SH-SY5Y (cell line): ENCODE results near the gene ZRSR2.

ENCODE experiments used
- GATA2 ChIP-seq: IDR thresholded peaks from 2 replicates; pipeline ENCODE4 v1.6.1; 2011; ENCODE audit warnings: mild to moderate bottlenecking, low read depth, low read length
- GATA3 ChIP-seq: IDR thresholded peaks from 2 replicates; pipeline ENCODE4 v1.6.1; 2011; ENCODE audit warnings: low read depth, mild to moderate bottlenecking, low read length, moderate library complexity

The ZRSR2 gene

GRCh38 chrX:15855568-15856221, 65.4 kb downstream of the ZRSR2 start:
- TF ChIP-seq GATA2 (no peak), GATA3 (no peak)

GRCh38 chrX:15856222-15856587, 65.9 kb downstream of the ZRSR2 start:
- TF ChIP-seq GATA3 (no peak), GATA2 (no peak)

GRCh38 chrX:15856636-15857035, 66.4 kb downstream of the ZRSR2 start:
- no peak for TF ChIP-seq GATA3
- no peak for TF ChIP-seq GATA2

- TF ChIP-seq GATA3 (no peak), GATA2 (no peak)
Observed at GRCh38 chrX:15858051-15858450, 67.8 kb downstream of the ZRSR2 start.

- no peak for TF ChIP-seq GATA3
- no peak for TF ChIP-seq GATA2
Observed at GRCh38 chrX:15860921-15861320, 70.6 kb downstream of the ZRSR2 start.

GRCh38 chrX:15864023-15864422, 73.7 kb downstream of the ZRSR2 start:
- no peak for TF ChIP-seq GATA3
- TF ChIP-seq GATA2: no peak

- TF ChIP-seq GATA3: no peak
- TF ChIP-seq GATA2: no peak
Observed at GRCh38 chrX:15864629-15865028, 74.3 kb downstream of the ZRSR2 start.

GRCh38 chrX:15866147-15866546, 75.9 kb downstream of the ZRSR2 start:
- TF ChIP-seq GATA3: no peak
- no peak for TF ChIP-seq GATA2

- TF ChIP-seq GATA2 (no peak), GATA3 (no peak)
Observed at GRCh38 chrX:15869695-15870094, 79.4 kb downstream of the ZRSR2 start.

- TF ChIP-seq GATA2: no peak
- no peak for TF ChIP-seq GATA3
Observed at GRCh38 chrX:15870310-15870709, 80.0 kb downstream of the ZRSR2 start.
